GM18526 (cell line): Measurements from ENCODE around the gene ACOXL.

ENCODE experiments used
- POLR2A ChIP-seq: IDR thresholded peaks from 3 replicates; pipeline ENCODE4 v1.6.1; 2011; ENCODE audit not compliant: insufficient read length; ENCODE audit errors: extremely low read depth

The ACOXL gene

GRCh38 chr2:111054791-111055691 is 322.7 kb downstream of the ACOXL start:
- TF ChIP-seq POLR2A: no peak

GRCh38 chr2:111055735-111056134 is 323.4 kb downstream of the ACOXL start:
- TF ChIP-seq POLR2A: no peak

DNA sequence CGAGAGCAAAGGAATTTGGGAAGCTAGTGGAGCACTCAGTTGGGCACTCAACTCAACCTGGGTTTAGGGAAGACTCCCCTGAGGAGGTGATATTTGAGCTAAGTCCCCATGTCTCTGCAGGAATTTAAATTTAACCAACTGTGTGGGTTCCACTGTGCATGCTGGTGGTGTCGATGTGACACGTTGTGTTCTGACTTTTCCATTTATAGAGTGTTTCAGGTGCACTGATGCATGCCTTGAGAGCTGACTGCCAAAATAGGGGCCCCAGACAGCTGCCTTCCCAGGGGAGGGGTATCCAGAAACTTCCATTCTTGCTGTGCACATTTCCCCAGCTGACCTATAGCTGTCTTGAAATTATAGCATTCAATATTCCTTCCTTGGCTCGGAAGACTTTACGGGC is 324.7 kb downstream of the ACOXL start:
- no peak for TF ChIP-seq POLR2A

DNA sequence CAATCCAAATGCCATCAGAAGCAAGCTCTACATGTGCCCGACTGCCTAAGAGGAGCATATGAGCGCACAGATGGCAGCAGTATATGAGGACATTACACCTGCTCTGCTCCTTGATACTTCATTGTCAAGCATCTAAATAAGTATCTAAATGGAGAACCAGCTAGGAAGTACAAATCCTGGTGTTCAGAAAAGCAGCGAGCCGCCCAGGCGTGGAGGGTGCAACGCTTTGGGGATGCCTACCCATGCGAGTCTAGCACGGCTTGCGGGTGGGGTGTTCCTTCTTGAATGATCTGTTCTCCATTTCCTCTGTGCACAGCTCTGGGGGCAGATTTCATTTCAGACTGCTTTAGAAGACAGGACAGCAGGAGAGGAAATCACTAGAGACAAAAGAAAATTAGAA is 325.3 kb downstream of the ACOXL start:
- no peak for TF ChIP-seq POLR2A

- TF ChIP-seq POLR2A: no peak
Observed at GRCh38 chr2:111058264-111058663, 325.9 kb downstream of the ACOXL start.

DNA sequence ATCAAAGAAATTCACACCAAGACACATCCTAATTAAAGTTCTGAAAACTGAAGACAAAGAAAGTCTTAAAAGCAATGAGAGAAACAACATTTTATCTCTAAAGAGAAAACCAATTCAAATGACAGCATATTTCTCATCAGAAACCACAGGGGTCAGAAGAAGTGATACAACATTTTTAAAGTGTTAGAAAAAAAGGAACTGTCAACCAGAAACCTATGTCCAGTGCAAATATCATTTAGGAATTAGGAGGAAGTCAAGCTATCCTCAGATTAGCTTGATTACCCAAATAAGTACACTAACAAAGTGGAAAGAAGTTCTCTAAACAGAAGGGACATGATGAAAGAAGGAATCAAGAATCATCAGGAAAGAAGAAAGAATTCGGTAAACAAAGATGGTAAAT is 328.8 kb downstream of the ACOXL start:
- TF ChIP-seq POLR2A: no peak

DNA sequence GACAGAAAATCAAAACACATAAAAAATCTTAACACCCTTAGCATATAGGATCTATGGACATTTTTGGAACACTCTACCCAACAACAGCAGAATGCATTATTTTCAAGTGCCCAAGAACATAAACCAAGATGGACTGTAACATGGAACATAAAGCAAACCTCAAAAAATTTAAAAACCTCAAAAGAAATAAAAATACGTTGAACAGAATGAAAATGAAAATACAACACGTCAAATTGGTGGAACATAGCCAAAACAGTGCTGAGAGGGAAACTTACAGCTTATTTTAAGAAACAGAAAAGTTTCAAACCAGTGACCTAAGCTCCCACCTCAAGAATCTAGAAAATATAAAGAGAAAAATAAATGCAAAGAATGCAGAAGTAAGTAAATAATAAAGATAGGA is 330.0 kb downstream of the ACOXL start:
- TF ChIP-seq POLR2A: no peak

GRCh38 chr2:111066062-111066593 is 333.8 kb downstream of the ACOXL start:
- no peak for TF ChIP-seq POLR2A

GRCh38 chr2:111068435-111069058 is 336.2 kb downstream of the ACOXL start:
- TF ChIP-seq POLR2A: no peak

- TF ChIP-seq POLR2A: no peak
Observed at GRCh38 chr2:111069722-111070121, 337.3 kb downstream of the ACOXL start.

GRCh38 chr2:111071600-111072171 is 339.3 kb downstream of the ACOXL start:
- TF ChIP-seq POLR2A: no peak

GRCh38 chr2:111072220-111072871 is 340.0 kb downstream of the ACOXL start:
- TF ChIP-seq POLR2A: no peak

DNA sequence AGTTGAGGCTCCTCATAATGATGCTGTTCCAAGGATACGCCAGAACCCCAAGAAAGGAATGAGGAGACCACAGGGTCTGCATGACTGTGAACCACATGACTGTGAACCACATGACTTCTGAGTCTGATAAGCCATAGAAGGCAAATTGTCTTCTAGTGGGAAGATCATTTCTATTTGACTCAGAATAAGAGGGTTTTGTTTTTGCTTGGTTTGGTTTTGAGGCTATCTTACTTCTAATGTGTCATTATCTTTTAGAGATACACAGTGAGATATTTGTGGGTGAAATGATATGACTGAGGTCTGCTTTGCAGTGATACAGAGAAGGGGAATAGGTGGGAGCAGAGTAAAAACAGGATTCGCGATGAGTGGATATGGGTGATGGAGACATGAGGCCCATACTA is 359.4 kb downstream of the ACOXL start:
- TF ChIP-seq POLR2A: no peak

- TF ChIP-seq POLR2A: no peak
Observed at GRCh38 chr2:111094691-111095090, 362.3 kb downstream of the ACOXL start.

- no peak for TF ChIP-seq POLR2A
Observed at GRCh38 chr2:111095434-111095833, 363.1 kb downstream of the ACOXL start.
